GM21737 (cell line): ENCODE results near the gene MIX23.

Source experiments
- ATAC-seq: cut with Tn5 transposase; IDR thresholded peaks from one replicate; pipeline ENCODE4 v1.9.1; 2021; ENCODE audit warnings: mild to moderate bottlenecking, moderate library complexity; ENCODE audit not compliant: unreplicated experiment

Gene MIX23

DNA sequence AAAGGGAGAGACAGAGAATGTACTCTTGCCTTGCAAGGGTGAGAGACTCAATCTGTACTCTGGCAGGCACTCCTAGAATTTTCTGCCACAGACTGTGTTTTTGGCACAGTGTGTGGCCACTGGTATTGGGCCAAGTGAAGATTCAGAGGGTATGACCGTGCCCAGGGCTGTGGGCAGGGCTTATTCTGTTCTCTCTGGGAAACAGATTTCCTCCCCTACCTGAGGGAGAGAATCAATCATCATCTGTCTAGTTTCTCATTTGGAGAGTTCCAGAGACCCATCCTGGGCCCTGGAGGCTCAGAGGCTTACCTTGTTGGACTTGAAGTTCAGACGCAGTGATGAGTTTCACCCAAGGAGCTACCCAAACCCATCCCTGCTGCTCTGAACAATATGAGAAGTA lies 29.8 kb downstream of the MIX23 start:
- no peak for ATAC-seq

DNA sequence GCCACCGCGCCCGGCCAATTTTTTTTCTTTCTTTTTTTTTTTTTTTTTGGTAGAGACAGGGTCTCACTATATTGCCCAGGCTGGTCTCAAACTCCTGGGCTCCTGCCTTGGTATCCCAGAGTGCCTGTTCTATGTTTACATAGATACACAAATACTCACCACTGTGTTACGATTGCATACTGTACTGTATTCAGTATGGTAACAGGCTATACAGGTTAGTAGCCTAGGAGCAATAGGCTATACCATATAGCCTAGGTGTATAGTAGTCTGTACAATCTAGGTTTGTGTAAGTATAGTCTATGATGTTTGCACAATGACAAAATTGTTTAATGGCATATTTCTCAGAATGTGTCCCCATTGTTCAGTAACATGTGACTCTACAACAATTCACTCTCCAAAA lies 31.4 kb downstream of the MIX23 start:
- no peak for ATAC-seq

DNA sequence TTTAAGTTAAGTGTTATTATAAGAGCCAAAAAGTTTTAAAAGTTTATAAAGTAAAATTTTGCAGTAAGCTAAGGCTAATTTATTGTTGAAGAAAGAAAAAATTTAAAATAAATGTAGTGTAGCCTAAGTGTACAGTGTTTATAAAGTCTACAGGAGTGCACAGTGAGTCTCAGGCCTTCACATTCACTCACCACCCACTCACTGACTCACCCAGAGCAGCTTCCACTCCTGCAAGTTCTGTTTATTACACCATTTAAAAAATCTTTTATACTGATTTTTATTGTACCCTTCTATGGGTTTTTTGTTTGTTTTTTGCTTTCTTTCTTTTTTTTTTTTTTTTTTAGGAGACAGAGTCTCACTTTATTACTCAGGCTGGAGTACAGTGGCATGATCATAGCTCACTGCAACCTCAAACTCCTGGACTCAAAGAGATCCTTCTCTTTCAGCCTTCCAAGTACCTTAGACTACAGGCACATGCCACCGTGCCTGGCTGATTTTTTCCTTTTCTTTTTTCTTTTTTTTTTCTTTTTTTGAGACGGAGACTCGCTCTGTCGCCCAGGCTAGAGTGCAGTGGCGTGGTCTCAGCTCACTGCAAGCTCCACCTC lies 32.1 kb downstream of the MIX23 start:
- no peak for ATAC-seq

DNA sequence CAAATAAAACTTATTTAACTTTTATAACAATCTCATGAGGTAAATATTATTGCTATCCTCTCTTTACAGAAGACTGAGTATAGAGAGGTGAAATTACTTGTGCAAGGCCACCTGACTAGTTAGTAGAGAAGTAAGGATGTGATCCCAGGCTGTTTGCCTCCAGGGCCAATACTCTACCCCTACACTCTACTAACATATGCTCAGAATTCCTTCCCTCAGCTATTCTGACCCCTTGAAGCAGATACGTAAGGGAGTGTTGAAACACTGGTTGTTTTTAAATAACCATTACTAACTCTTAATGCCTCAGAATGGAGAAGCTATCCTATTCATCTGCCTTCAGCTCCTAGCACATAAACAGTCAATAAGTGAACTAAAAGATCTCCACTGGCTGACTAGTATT lies 33.9 kb downstream of the MIX23 start:
- ATAC-seq, result no peak

DNA sequence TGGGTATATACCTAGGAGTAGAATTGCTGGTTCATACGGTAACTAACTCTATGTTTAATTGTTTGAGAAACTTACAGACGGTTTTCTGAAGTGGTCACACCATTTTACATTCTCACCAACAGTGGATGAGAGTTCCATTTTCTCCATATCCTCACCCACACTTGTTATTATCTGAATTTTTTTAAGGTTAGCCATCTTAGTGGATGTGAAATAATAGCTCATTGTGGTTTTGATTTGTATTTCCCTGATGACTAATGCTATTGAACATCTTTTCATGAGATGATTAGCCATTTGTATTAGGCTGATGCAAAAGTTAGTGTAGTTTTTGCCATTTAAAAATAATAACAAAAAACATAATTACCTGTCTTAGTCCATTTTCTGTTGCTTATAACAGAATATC lies 39.4 kb downstream of the MIX23 start:
- no peak for ATAC-seq

DNA sequence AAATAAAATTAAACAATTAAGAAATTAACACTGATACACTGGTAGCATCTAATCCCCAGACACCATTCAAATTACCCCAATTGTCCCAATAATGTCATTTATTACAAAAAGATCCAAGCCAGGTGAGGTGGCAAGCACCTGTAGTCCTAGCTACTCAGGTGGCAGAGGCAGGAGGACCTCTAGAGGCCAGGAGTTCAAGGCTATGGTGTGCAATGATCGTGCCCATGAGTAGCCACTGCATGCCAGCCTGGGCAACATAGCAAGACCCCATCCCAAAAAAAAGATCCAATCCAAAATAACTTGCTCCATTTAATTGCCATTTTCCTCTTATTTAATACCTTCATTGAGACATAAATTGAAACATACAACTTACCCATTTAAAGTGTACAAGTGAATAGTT lies 40.2 kb downstream of the MIX23 start:
- no peak for ATAC-seq

DNA sequence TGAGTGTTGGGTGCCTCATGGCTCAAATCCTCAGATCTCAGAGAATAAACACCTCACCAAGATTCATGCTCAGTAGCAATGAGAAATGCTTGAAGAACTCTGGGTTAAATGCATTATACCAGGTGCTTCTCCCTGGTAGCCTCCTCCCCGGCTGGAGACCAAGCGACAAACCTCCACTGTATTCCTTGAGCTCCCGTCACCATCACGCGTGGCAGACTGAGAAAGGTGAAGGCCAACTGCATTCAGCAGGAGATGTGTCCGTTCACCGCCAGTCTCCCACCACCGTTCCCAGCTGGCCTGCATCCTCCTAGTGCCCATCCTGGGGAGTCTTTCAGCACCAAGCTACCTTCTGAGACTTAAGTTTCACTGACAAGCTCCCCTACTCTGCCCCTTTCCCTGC lies 50.5 kb downstream of the MIX23 start:
- ATAC-seq, result no peak

DNA sequence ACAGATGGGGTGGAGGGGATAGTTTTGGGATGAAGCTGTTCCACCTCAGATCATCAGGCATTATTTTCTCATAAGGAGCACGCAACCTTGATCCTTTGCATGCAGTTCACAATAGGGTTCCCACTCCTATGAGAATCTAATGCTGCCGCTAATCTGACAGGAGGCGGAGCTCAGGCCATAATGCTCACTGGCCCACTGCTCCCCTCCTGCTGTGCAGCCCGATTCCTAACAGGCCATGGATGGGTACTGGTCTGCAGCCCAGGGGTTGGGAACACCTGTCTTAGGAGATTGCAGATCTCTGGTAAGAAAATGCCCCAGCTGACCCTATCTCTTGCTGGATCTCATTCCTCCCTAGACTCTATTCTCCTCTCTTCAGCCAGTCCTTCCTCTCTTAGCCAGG lies 51.1 kb downstream of the MIX23 start:
- ATAC-seq, result no peak

DNA sequence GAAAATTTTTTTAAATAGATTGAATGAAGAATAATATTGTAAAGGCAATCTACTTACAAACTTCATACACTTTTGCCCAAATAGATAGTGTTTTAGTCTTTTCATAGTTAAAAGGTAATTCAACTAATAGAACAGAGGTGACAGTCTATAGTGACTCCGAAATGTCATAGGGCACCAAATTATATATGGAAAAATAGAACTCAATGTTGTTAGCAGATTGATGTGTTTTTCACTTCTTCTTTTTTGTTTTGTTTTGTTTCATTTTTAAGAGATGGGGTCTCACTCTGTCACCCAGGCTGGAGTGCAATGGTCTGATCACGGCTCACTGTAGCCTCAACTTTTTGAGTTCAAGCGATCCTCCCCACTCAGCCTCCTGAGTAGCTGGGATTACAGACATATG lies 57.3 kb downstream of the MIX23 start:
- ATAC-seq, result no peak

DNA sequence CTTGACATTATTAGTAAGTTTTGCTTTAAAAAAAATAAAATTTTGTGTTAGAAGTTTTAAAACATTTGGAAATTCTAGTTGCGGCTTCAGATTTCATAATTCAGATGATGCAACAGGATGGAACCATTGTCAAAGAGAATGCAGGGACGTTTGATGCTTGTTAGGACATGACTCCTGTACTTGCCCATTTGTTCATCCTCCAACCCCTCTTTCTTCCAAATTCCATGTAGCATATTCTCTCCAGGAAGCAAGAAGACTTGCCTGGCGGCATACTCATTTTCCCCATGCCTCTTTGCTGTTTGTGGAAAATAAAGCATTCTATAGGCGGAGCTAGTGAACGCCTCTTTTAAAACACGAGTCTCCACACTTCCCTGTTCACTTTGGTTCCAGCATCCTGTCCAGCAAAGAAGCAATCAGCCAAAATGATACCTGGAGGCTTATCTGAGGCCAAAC lies 58.1 kb downstream of the MIX23 start, which contains the start of gene CSTA:
TSS of gene CSTA (plus strand) at position 378 of the 453 bp plus-strand sequence. CDS start at position 423, 45 bp downstream.
- no peak for ATAC-seq

DNA sequence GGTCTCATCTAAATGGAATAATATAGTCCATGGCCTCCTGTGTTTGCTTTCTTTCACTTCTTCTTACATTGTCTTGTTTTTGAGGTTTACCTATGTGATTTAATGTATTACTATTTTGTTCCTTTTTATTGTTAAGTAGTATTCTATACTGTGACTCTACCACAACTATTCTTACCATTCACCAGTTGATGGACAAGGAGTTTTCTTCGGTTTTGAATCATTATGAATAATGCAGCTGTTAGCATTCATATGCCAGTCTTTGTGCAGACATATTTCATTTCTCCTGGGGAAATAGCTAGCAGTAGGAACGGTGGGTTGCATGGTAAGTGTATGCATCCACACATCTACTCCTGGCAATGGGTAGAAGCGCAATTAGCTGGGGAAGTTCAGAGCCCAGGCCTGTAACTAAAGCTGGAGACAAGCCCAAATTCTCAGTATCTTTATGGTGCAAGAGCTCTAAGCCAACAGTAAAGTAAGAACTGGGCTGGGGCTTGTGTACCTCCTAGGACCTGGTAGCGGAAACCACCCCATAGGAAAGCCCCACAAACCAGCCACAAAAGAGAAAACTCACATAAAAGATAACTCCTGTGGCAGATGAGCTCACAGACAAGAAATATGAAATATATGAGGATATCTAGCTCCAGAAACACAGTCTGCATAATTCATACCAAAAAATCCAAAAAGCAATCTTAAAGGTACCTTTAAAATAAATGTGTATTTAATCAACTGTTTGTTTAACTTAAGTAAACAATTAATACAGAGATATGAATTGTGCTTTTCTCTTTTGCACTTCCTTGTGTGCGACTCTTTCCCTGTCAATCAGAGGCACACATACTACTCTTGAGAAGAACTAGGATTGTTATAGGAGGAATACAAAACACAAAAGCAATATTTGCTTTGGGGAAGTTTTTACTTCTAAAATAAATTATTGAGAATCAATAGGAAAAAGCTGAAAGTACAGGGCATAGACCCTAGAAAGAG lies 60.6 kb downstream of the MIX23 start:
- ATAC-seq, result no peak

DNA sequence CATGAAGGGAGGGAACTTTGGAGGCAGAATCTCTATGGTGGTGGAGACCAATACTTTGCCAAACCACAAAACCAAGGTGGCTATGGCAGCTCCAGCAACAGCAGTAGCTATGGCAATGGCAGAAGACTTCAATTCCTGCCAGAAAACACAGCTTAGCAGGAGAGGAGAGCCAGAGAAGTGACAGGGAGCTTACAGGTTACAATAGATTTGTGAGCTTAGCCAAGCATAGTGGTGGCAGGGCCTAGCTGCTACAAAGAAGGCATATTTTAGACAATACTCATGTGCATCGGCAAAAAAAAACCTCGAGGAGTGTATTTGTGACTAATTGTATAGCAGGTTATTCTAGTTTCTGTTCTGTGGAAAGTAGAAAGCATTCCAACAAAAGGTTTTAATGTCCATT lies 64.4 kb downstream of the MIX23 start:
- ATAC-seq, result no peak

DNA sequence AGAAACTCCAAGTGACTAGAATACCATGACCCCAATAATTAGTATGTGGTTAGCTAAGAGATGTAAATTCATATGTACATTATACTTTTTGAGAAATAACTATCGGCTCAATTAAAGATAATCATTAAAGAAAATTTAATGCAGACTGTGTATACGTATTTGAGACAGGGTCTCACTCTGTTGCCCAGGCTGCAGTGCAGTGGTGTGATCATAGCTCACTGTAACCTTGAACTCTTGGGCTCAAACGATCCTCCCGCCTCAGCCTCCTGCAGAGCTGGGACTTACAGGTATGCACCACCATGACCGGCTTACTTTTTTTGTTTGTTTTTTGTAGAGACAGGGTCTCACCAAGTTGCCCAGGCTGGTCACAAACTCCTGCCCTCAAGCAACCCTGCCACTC lies 66.7 kb downstream of the MIX23 start:
- no peak for ATAC-seq

DNA sequence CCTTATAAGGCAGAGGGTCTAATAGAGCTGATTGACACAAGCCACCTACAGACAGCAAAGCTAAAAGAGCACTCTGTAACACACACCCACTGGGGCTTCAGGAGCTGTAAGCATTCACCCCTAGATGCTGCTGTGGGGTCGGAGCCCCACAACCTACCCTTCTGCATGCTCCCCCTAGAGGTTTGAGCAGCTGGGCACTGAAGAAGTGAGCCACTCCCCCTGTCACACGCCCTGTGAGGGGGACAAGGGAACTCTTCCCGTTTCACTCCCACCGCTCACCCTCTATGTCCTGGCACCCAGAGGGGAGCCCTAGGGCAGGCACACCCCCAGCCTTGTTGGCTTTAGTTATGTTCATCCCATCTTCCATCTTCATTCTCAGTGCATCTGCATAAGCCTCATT lies 67.4 kb downstream of the MIX23 start:
- ATAC-seq, result no peak

DNA sequence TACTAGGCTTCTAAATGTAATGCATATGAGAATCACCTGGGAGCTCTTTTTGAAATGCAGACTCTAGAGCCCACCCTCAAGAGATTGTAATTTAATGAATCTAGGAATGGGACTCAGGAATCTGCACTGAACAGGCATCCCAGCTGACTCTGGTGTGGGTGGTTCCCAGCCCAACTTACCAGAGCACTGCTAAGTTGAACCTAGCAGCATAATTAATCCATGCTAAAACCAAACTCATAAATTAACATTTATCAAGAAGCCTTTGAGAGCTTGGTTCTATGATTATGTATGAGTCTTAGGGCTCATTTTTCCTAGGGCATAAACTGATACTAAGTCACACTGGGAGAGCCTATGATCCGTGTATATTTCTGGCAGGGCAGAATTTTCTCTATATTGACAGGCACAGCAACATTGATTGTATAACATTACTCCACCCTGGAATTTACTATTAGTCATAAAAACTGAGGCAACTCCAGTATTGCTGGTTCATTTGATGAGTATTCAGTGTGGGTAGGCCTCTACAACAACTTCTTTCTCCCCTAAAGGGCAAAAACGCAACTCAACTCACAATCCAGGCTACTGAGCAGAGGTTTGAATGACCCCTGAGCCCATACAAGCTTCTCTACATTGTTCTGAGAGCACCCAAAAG lies 68.7 kb downstream of the MIX23 start:
- no peak for ATAC-seq

DNA sequence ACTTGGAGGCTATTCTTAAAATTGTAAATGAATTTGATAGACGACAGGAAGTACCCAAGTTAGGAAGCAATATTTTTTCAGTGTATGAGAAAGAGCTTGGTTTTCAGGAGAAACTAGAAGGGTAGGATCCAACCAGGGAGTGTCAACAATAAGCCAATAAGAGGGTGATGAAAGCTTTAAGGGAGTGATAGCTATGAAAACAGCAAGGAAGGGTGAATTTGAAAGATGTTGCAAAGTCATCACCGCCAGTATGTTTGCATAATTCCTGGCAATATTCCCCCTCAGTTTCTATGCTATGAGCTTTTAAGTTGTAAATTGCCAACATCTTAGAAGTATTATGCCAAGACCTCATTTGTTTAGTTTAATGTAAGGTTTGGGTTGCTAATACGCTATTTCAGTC lies 69.8 kb downstream of the MIX23 start:
- no peak for ATAC-seq

DNA sequence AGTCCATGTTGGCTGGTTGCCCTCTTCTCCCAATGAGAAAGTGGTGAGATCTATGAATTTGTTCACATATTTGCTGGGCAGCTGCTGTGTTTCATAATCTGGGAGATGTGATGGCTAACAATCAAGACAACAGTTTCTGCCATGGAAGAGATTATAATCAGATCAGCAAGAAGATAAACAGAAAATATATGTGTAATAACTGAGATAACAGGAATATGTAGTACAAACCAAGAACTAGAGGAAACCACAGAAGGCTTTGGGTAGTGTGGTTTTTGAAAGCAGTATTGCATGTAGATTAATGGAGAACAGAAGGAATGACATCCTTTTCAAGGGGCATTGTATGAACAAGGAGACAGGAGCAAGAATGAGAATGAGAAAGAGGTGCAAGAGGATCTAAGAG lies 70.2 kb downstream of the MIX23 start:
- ATAC-seq, result no peak

DNA sequence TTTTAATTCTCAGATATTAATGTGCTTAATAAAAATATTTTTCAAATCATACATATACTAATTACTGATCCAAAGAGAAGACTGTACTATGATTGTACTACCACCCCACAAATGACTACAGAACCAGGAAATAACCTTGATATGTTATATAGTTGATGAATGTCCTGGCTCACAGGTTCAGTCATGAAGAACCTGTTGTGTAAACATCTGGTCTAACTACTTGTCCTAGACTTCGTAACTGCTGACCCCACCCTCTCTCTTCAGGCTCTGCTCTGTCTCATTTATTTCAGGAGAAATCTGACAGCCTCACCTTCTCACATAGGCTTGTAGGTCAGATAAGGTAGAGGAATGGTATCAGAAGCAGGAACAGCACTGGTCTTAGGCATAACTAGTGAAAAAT lies 72.7 kb downstream of the MIX23 start:
- no peak for ATAC-seq
